GM19239 (cell line): ENCODE data around the gene C9orf50.
A peak's percentile ranks its signal among the peaks of the same experiment; 100 is the strongest.
"Not testable (repeated sequence)": the region's sequence is repeated elsewhere in the genome, so short reads cannot be mapped to it uniquely, and the experiment has no call there.

Experiments
- DNase-seq: peaks from one replicate; pipeline ENCODE4 v3.0.0; 2011; ENCODE audit warnings: low spot score; ENCODE audit not compliant: insufficient read length
- FAIRE-seq: peaks from 2 replicates; lab custom pipeline; 2011; peaks lifted over from hg19 to GRCh38; lab: Jason Lieb, UNC

The C9orf50 gene

GRCh38 chr9:129597355-129598088, 23.4 kb downstream of the C9orf50 start:
- FAIRE-seq (peak; percentile 21), DNase-seq (no peak)

- no peak for FAIRE-seq
- DNase-seq = no peak
Measured at GRCh38 chr9:129596541-129597331, 24.2 kb downstream of the C9orf50 start.

- no peak for FAIRE-seq
- DNase-seq = no peak
Measured at GRCh38 chr9:129595903-129596540, 24.9 kb downstream of the C9orf50 start.

- FAIRE-seq (no peak), DNase-seq (no peak)
Measured at GRCh38 chr9:129595311-129595741, 25.6 kb downstream of the C9orf50 start.

GRCh38 chr9:129594632-129595031, 26.3 kb downstream of the C9orf50 start:
- no peak for DNase-seq
- FAIRE-seq = no peak

GRCh38 chr9:129592790-129593189, 28.1 kb downstream of the C9orf50 start:
- not testable (repeated sequence) for FAIRE-seq, DNase-seq

- FAIRE-seq = no peak
- DNase-seq = no peak
Measured at GRCh38 chr9:129591916-129592315, 29.0 kb downstream of the C9orf50 start.

- FAIRE-seq = no peak
Measured at GRCh38 chr9:129590466-129590865, 30.4 kb downstream of the C9orf50 start.

GRCh38 chr9:129587487-129588262, 33.2 kb downstream of the C9orf50 start:
- no peak for FAIRE-seq
- no peak for DNase-seq

More at GRCh38 chr9:129590466-129590865, 30.4 kb downstream of the C9orf50 start:
- DNase-seq = no peak

GRCh38 chr9:129586685-129587084, 34.2 kb downstream of the C9orf50 start:
- DNase-seq (no peak), FAIRE-seq (no peak)

- no peak for DNase-seq
- peak; percentile 35 for FAIRE-seq
Measured at GRCh38 chr9:129586245-129586644, 34.7 kb downstream of the C9orf50 start.

GRCh38 chr9:129585352-129585751, 35.5 kb downstream of the C9orf50 start:
- FAIRE-seq (no peak), DNase-seq (no peak)

- DNase-seq (peak; percentile 67), FAIRE-seq (peak; percentile 98)
Measured at GRCh38 chr9:129584136-129584535, 36.8 kb downstream of the C9orf50 start.

- FAIRE-seq (no peak), DNase-seq (no peak)
Measured at GRCh38 chr9:129583308-129584038, 37.4 kb downstream of the C9orf50 start.

- DNase-seq (no peak), FAIRE-seq (no peak)
Measured at GRCh38 chr9:129582855-129583254, 38.0 kb downstream of the C9orf50 start.

- no peak for DNase-seq
- peak; percentile 35 for FAIRE-seq
Measured at GRCh38 chr9:129581505-129582189, 39.3 kb downstream of the C9orf50 start.

- peak; percentile 82 for FAIRE-seq
- peak; percentile 53 for DNase-seq
Measured at GRCh38 chr9:129580211-129580915, 40.5 kb downstream of the C9orf50 start.

- no peak for DNase-seq
- no peak for FAIRE-seq
Measured at GRCh38 chr9:129579294-129579693, 41.6 kb downstream of the C9orf50 start.
